Measurements from ENCODE around the gene TMPRSS6.

- no peak for TF ChIP-seq CTCF (IDR thresholded peaks at IDR 0.05; ENCODE audit: low read depth, low read length)
- TF ChIP-seq EZH2phosphoT487 (IDR thresholded peaks at IDR 0.05; ENCODE audit: low read depth): no peak
These were observed 13.2 kb upstream of the TMPRSS6 start for GRCh38 chr22:37122598-37123180.
